WTC11 (cell line): ENCODE results near the gene RPP40. TPM values are rescaled to one million over a fixed set of nuclear protein-coding genes. Genes with fewer than 3 reads are reported as not detected.
A peak's percentile ranks its signal among the peaks of the same experiment; 100 is the strongest.

Source experiments
- ATAC-seq: fragments of 200-7000 bp; cut with Tn5 transposase; 2 replicates; pipeline ENCODE4 v1.10.0; 2021; ENCODE audit warnings: mild to moderate bottlenecking, moderate library complexity
- CTCF ChIA-PET: fragments of 300-600 bp; sonication (Branson Sonifier 250); formaldehyde crosslinking; loops from one replicate; lab custom pipeline; 2021; ENCODE audit warnings: antibody characterized with exemption; lab: Charles Lee
- POLR2A ChIA-PET: fragments of 350-600 bp; sonication (Branson Sonifier 250); formaldehyde crosslinking; loops from one replicate; lab custom pipeline; 2021; ENCODE audit warnings: antibody characterized with exemption; lab: Charles Lee
- DNase-seq: peaks from one replicate; pipeline ENCODE4 v3.0.0; 2021; ENCODE audit warnings: low spot score
- H3K27ac Mint-ChIP-seq: 2 replicates; pipeline ENCODE4 v1.8.0; 2021; ENCODE audit warnings: mixed read lengths
- H3K27me3 Mint-ChIP-seq: 2 replicates; pipeline ENCODE4 v1.8.0; 2021; ENCODE audit warnings: low read depth, mild to moderate bottlenecking, moderate library complexity, mixed read lengths
- H3K36me3 Mint-ChIP-seq: 2 replicates; pipeline ENCODE4 v1.8.0; 2021; ENCODE audit warnings: mixed read lengths
- H3K4me1 Mint-ChIP-seq: 2 replicates; pipeline ENCODE4 v1.8.0; 2022; ENCODE audit warnings: mixed read lengths
- H3K4me3 Mint-ChIP-seq: 2 replicates; pipeline ENCODE4 v1.8.0; 2021; ENCODE audit warnings: mild to moderate bottlenecking, moderate library complexity, mixed read lengths
- H3K9me3 Mint-ChIP-seq: 2 replicates; pipeline ENCODE4 v1.8.0; 2021; ENCODE audit warnings: mixed read lengths
- ATF2 ChIP-seq: sonication (generic); formaldehyde crosslinking; IDR thresholded peaks from 2 replicates; pipeline ENCODE4 v1.8.1; 2022; ENCODE audit warnings: low read depth, missing genetic modification reagents, borderline replicate concordance
- CREB1 ChIP-seq: sonication (generic); formaldehyde crosslinking; IDR thresholded peaks from 2 replicates; pipeline ENCODE4 v1.8.0; 2023; ENCODE audit warnings: mild to moderate bottlenecking, missing genetic modification reagents
- CREM ChIP-seq: sonication (generic); formaldehyde crosslinking; IDR thresholded peaks from 2 replicates; pipeline ENCODE4 v1.8.1; 2022; ENCODE audit warnings: mild to moderate bottlenecking, missing genetic modification reagents, moderate library complexity
- E2F5 ChIP-seq: sonication (generic); formaldehyde crosslinking; IDR thresholded peaks from 2 replicates; pipeline ENCODE4 v1.8.1; 2022; ENCODE audit warnings: mild to moderate bottlenecking, moderate library complexity, missing genetic modification reagents
- EMX1 ChIP-seq: fragments of 250-450 bp; sonication (Bioruptor Pico); IDR thresholded peaks from 2 replicates; pipeline ENCODE4 v1.8.0; 2021; ENCODE audit warnings: mild to moderate bottlenecking
- ETV6 ChIP-seq: sonication (generic); formaldehyde crosslinking; IDR thresholded peaks from 2 replicates; pipeline ENCODE4 v1.8.1; 2022; ENCODE audit warnings: mild to moderate bottlenecking, missing genetic modification reagents
- ZNF263 ChIP-seq: sonication (generic); formaldehyde crosslinking; IDR thresholded peaks from 2 replicates; pipeline ENCODE4 v1.8.1; 2022; ENCODE audit warnings: low read depth, mild to moderate bottlenecking, moderate library complexity, missing genetic modification reagents
- ZNF396 ChIP-seq: fragments of 250-450 bp; sonication (Bioruptor Pico); IDR thresholded peaks from 2 replicates; pipeline ENCODE4 v1.8.0; 2021; ENCODE audit warnings: mild to moderate bottlenecking, moderate library complexity, borderline replicate concordance
- ZNF416 ChIP-seq: fragments of 250-450 bp; sonication (Bioruptor Pico); IDR thresholded peaks from 2 replicates; pipeline ENCODE4 v1.9.0; 2021; ENCODE audit warnings: mild to moderate bottlenecking, inconsistent platforms
- ZNF423 ChIP-seq: fragments of 250-450 bp; sonication (Bioruptor Pico); IDR thresholded peaks from 2 replicates; pipeline ENCODE4 v2.1.2; 2022; ENCODE audit warnings: mild to moderate bottlenecking, moderate library complexity
- total RNA-seq: library from RNA; stranded (reverse); gene quantifications from 3 replicates; pipeline ENCODE4 v1.2.3, GENCODE V29; 2021
- TF ChIP-seq, protein P1 (sequence below): sonication (generic); formaldehyde crosslinking; IDR thresholded peaks from 2 replicates; pipeline ENCODE4 v1.8.1; 2023; ENCODE audit warnings: mild to moderate bottlenecking, missing genetic modification reagents
- TF ChIP-seq, protein P2 (sequence below): sonication (generic); formaldehyde crosslinking; IDR thresholded peaks from 2 replicates; pipeline ENCODE4 v1.8.0; 2022; ENCODE audit warnings: mild to moderate bottlenecking, missing genetic modification reagents
- TF ChIP-seq, protein P3 (sequence below): fragments of 250-450 bp; sonication (Bioruptor Pico); IDR thresholded peaks from 2 replicates; pipeline ENCODE4 v1.8.0; 2021; ENCODE audit warnings: mild to moderate bottlenecking
- TF ChIP-seq, protein P4 (sequence below): sonication (generic); formaldehyde crosslinking; IDR thresholded peaks from 2 replicates; pipeline ENCODE4 v1.8.0; 2023; ENCODE audit warnings: missing genetic modification reagents
- TF ChIP-seq, protein P5 (sequence below): fragments of 250-450 bp; sonication (Bioruptor Pico); IDR thresholded peaks from 2 replicates; pipeline ENCODE4 v1.9.0; 2021; ENCODE audit warnings: moderate library complexity, mild to moderate bottlenecking, inconsistent platforms, borderline replicate concordance
- TF ChIP-seq, protein P6 (sequence below): sonication (generic); formaldehyde crosslinking; IDR thresholded peaks from 2 replicates; pipeline ENCODE4 v1.8.1; 2023; ENCODE audit warnings: mild to moderate bottlenecking, moderate library complexity, missing genetic modification reagents

RPP40 gene
- total RNA-seq, 1 experiment from 2014 or later, result 12.2 TPM

DNA sequence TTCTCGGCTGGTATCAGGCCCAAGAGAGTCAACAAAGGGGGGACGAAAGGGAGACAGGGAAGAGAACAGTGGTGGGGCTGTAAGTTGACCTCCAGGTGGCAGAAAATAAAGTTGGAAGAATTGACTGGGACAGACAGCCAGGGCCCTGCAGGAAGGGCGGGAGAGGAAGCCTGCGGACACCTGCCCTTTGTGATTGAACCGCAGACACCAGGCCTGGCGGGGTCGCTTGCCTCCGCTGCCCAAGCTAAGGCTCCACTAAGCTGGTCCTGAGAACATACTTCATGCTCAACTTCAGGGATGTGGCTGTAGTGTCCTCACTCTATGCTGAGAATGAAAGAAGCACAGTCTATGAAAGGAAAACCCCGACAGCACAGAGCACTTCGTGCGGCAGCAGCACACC is 53.8 kb downstream of the RPP40 start:
- no peaks in the 10 kb centered on the region for H3K9me3 Mint-ChIP-seq
- H3K4me3 Mint-ChIP-seq, result no peak overlapping the region
- H3K27ac Mint-ChIP-seq, result peak overlapping the region; percentile 71
- TF ChIP-seq EMX1 (CRISPR knock-in tag) (no peak), ZNF423 (CRISPR knock-in tag) (no peak), ATF2 (CRISPR knock-in tag) (no peak), ZNF263 (no peak), ZNF416 (no peak), CREB1 (CRISPR knock-in tag) (no peak), E2F5 (CRISPR knock-in tag) (no peak), ETV6 (no peak)
- TF ChIP-seq, protein P1, sequence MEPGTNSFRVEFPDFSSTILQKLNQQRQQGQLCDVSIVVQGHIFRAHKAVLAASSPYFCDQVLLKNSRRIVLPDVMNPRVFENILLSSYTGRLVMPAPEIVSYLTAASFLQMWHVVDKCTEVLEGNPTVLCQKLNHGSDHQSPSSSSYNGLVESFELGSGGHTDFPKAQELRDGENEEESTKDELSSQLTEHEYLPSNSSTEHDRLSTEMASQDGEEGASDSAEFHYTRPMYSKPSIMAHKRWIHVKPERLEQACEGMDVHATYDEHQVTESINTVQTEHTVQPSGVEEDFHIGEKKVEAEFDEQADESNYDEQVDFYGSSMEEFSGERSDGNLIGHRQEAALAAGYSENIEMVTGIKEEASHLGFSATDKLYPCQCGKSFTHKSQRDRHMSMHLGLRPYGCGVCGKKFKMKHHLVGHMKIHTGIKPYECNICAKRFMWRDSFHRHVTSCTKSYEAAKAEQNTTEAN (CRISPR knock-in tag), result no peak
- TF ChIP-seq, protein P2, sequence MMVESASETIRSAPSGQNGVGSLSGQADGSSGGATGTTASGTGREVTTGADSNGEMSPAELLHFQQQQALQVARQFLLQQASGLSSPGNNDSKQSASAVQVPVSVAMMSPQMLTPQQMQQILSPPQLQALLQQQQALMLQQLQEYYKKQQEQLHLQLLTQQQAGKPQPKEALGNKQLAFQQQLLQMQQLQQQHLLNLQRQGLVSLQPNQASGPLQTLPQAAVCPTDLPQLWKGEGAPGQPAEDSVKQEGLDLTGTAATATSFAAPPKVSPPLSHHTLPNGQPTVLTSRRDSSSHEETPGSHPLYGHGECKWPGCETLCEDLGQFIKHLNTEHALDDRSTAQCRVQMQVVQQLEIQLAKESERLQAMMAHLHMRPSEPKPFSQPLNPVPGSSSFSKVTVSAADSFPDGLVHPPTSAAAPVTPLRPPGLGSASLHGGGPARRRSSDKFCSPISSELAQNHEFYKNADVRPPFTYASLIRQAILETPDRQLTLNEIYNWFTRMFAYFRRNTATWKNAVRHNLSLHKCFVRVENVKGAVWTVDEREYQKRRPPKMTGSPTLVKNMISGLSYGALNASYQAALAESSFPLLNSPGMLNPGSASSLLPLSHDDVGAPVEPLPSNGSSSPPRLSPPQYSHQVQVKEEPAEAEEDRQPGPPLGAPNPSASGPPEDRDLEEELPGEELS (CRISPR knock-in tag), result no peak
- ATAC-seq (peak; percentile 31), DNase-seq (no peak)
- peaks cover 40% of the 10 kb centered on the region for H3K4me1 Mint-ChIP-seq
- no peaks in the 10 kb centered on the region for H3K27me3 Mint-ChIP-seq
- POLR2A ChIA-PET, result no interaction called here
- H3K36me3 Mint-ChIP-seq, result peaks cover 48% of the 10 kb centered on the region
- CTCF ChIA-PET, result interaction anchor here (1.8 kb wide), 1 partner anchor 81 kb away, joined by 5 read pairs; no protein-coding TSS in a partner anchor

GRCh38 chr6:4948781-4949450 is 54.9 kb downstream of the RPP40 start:
- Mint-ChIP-seq H3K36me3 (peaks cover 49% of the 10 kb centered on the region), H3K27ac (peak overlapping the region; percentile 83), H3K9me3 (no peaks in the 10 kb centered on the region), H3K27me3 (no peaks in the 10 kb centered on the region), H3K4me3 (no peak overlapping the region), H3K4me1 (peaks cover 40% of the 10 kb centered on the region)
- CTCF ChIA-PET, result interaction anchor here (1.2 kb wide), 1 partner anchor 9 kb away, joined by 3 read pairs; no protein-coding TSS in a partner anchor
- peak; percentile 25 for ATAC-seq
- POLR2A ChIA-PET, result no interaction called here
- TF ChIP-seq CREM (CRISPR knock-in tag) (0 out of 2 replicates have a peak, but pooled peaks have one; percentile 40), ZNF263 (no peak), ETV6 (no peak), ZNF396 (CRISPR knock-in tag) (no peak)
- TF ChIP-seq, protein P3, sequence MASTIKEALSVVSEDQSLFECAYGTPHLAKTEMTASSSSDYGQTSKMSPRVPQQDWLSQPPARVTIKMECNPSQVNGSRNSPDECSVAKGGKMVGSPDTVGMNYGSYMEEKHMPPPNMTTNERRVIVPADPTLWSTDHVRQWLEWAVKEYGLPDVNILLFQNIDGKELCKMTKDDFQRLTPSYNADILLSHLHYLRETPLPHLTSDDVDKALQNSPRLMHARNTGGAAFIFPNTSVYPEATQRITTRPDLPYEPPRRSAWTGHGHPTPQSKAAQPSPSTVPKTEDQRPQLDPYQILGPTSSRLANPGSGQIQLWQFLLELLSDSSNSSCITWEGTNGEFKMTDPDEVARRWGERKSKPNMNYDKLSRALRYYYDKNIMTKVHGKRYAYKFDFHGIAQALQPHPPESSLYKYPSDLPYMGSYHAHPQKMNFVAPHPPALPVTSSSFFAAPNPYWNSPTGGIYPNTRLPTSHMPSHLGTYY (CRISPR knock-in tag), result no peak
- TF ChIP-seq, protein P4, sequence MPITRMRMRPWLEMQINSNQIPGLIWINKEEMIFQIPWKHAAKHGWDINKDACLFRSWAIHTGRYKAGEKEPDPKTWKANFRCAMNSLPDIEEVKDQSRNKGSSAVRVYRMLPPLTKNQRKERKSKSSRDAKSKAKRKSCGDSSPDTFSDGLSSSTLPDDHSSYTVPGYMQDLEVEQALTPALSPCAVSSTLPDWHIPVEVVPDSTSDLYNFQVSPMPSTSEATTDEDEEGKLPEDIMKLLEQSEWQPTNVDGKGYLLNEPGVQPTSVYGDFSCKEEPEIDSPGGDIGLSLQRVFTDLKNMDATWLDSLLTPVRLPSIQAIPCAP (CRISPR knock-in tag), result no peak
- TF ChIP-seq, protein P5, sequence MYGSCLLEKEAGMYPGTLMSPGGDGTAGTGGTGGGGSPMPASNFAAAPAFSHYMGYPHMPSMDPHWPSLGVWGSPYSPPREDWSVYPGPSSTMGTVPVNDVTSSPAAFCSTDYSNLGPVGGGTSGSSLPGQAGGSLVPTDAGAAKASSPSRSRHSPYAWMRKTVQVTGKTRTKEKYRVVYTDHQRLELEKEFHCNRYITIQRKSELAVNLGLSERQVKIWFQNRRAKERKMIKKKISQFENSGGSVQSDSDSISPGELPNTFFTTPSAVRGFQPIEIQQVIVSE (CRISPR knock-in tag), result no peak
- TF ChIP-seq, protein P6, sequence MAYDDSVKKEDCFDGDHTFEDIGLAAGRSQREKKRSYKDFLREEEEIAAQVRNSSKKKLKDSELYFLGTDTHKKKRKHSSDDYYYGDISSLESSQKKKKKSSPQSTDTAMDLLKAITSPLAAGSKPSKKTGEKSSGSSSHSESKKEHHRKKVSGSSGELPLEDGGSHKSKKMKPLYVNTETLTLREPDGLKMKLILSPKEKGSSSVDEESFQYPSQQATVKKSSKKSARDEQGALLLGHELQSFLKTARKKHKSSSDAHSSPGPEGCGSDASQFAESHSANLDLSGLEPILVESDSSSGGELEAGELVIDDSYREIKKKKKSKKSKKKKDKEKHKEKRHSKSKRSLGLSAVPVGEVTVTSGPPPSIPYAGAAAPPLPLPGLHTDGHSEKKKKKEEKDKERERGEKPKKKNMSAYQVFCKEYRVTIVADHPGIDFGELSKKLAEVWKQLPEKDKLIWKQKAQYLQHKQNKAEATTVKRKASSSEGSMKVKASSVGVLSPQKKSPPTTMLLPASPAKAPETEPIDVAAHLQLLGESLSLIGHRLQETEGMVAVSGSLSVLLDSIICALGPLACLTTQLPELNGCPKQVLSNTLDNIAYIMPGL, result 0 out of 2 replicates have a peak, but pooled peaks have one; percentile 23
- no peak for DNase-seq
